ENCODE measurements around the gene MPV17L2.
A peak's percentile ranks its signal among the peaks of the same experiment; 100 is the strongest.
"Not testable (repeated sequence)": the region's sequence is repeated elsewhere in the genome, so short reads cannot be mapped to it uniquely, and the experiment has no call there.

MPV17L2 gene

DNA sequence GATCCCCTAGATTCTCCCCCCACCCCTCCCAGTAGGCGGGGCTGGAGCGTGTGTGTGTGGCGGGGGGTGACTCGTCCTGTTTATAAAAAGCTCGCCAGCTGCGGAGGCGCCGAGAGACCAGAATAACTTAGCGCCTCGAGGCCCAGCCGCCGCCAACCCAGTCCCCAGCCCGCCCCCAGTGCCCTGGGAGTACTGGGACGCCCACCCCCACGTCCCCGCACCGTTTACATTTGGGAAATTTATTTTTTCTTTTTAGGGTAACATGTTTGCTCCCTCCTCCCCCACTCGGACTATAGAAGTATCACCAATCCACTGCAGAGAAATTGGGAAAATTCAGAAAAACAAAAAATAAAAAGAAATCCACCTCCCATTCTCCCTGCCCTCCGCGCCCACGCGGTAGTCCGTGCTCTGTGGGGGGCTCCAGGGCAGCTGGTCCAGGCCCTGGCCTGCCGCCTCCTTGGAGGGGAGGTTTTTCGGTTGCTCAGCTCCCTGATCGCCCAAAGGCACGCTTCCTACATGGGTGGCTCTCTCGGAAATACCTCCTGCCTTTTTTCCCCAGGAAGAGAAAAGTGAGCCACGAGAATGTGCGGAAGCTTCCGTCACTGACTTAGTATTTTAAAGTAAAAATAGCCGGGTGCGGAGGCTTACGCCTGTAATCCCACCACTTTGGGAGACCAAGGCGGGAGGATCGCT is 12.3 kb downstream of the MPV17L2 start:
- ATAC-seq (ENCODE audit: low read depth) (no peak), DNase-seq (ENCODE audit: low spot score in 2 of 2) (peak in 1 of 2 donors; percentile 52)
- Mint-ChIP-seq H3K9me3 (no peaks in the 10 kb centered on the region), H3K4me3 (peak overlapping the region; percentile 93), H3K4me1 (peaks cover 16% of the 10 kb centered on the region), H3K27ac (peak overlapping the region; percentile 94), H3K27me3 (peaks cover 1% of the 10 kb centered on the region), H3K36me3 (peaks cover 2% of the 10 kb centered on the region)

DNA sequence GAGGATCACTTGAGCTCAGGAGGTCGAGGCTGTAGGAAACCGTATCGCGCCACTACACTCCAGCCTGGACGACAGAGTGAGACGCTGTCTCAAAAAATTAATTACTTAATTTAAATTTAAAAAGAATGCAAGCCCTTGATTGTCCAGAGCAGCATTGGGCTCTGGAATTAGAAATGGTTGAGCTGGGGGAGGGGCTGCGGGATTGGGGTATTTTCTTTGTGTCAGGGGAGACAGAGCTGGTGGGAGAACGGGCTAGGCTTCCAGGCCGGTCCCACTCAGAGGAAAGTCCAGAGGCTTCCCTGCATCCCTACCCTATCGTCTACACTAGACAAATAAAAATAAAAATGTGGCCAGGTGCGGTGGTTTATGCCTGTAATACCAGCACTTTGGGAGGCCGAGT is 13.0 kb downstream of the MPV17L2 start:
- ATAC-seq (ENCODE audit: low read depth) (no peak), DNase-seq (ENCODE audit: low spot score in 2 of 2) (no peak)
- H3K4me1 Mint-ChIP-seq = peaks cover 16% of the 10 kb centered on the region
- peaks cover 1% of the 10 kb centered on the region for H3K27me3 Mint-ChIP-seq
- H3K9me3 Mint-ChIP-seq = no peaks in the 10 kb centered on the region
- no peak overlapping the region for H3K27ac Mint-ChIP-seq
- peaks cover 2% of the 10 kb centered on the region for H3K36me3 Mint-ChIP-seq
- no peak overlapping the region for H3K4me3 Mint-ChIP-seq

DNA sequence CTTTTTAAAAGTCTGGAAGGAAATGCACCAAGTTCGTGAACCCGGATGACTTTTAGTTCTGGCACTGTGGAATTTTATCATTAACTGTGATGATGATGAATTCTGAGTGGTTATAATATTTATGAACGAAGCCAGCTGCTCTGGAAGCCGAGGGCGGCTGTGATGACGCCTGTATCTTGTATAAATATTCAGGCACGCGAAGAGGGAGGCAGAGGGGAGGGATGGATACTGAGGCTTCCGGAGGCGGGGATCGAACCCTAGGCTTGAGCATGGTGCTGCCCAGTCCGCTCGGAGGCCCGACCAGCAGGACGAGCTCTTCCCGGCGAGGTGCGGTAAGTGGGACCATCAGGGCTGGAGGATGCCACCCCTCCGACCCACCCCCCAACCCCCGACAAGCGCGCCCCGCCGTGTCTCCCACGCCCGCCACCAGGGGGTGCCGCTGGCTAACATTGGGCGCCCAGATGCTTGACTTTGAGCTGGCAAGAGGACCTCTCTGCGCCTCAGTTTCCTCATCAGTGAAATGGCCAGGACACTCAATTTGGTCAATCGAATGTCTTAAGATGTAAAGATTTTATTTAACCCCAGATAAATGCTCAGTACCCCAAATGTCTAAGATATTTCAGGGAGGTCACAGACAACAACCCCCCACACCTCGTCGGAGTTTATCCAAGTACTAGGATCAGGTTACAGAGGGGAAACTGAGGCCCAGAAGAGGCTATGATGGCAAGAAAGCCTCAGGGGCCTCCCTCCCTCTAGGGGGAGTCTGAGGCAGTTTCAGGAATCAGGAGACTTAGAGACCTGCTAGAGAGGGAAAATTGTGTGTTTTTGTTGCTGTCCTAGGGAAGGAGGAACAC is 15.3 kb downstream of the MPV17L2 start:
- no peaks in the 10 kb centered on the region for H3K36me3 Mint-ChIP-seq
- ATAC-seq (ENCODE audit: low read depth) = no peak
- peaks cover 1% of the 10 kb centered on the region for H3K27me3 Mint-ChIP-seq
- H3K27ac Mint-ChIP-seq = no peak overlapping the region
- peaks cover 3% of the 10 kb centered on the region for H3K4me1 Mint-ChIP-seq
- no peaks in the 10 kb centered on the region for H3K9me3 Mint-ChIP-seq
- H3K4me3 Mint-ChIP-seq = no peak overlapping the region
- peak; percentile 42 to 61 for DNase-seq (ENCODE audit: low spot score in 2 of 2)

- not testable (repeated sequence) for H3K27me3 Mint-ChIP-seq; H3K4me1 Mint-ChIP-seq; H3K4me3 Mint-ChIP-seq; H3K9me3 Mint-ChIP-seq; H3K36me3 Mint-ChIP-seq; DNase-seq (ENCODE audit: low spot score in 2 of 2); ATAC-seq (ENCODE audit: low read depth); H3K27ac Mint-ChIP-seq
Observed at GRCh38 chr19:18209912-18210311, 16.9 kb downstream of the MPV17L2 start.

- Mint-ChIP-seq H3K36me3 (no peaks in the 10 kb centered on the region), H3K4me3 (no peak overlapping the region), H3K9me3 (no peaks in the 10 kb centered on the region), H3K27me3 (peaks cover 4% of the 10 kb centered on the region), H3K27ac (no peak overlapping the region), H3K4me1 (peaks cover 2% of the 10 kb centered on the region)
- ATAC-seq (ENCODE audit: low read depth) (no peak), DNase-seq (ENCODE audit: low spot score in 2 of 2) (no peak)
Observed at GRCh38 chr19:18211683-18212082, 18.7 kb downstream of the MPV17L2 start.

DNA sequence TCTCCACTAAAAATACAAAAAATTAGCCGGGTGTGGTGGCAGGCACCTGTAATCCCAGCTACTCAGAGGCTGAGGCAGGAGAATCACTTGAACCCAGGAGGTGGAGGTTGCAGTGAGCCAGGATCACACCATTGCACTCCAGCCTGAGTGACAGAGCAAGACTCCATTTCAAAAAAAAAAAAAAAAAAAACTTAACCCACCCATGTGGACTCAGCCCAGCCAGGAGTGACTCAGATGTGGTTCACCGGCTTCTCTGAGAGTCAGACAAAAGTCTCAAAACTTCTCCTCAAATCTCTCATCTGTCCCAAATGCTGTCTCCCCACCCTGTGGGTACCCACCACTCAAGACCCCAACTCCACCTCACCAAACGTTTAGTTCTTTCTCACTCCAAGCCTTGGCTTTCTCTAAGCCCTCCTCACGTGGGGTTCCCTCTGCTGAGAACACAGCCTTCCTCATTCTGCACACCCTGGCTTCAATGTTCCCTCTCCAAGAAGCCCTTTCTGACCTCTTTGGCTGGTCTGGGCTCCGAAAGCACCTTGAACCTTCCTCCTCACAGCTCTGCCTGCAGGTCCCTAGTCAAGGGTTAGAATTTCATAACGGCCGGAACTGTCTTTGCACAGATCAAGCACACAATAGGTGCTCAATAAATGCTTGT is 21.9 kb downstream of the MPV17L2 start:
- DNase-seq (ENCODE audit: low spot score in 2 of 2) = no peak
- peaks cover 2% of the 10 kb centered on the region for H3K4me1 Mint-ChIP-seq
- H3K4me3 Mint-ChIP-seq = no peak overlapping the region
- ATAC-seq (ENCODE audit: low read depth) = no peak
- no peaks in the 10 kb centered on the region for H3K36me3 Mint-ChIP-seq
- peaks cover 5% of the 10 kb centered on the region for H3K27me3 Mint-ChIP-seq
- H3K27ac Mint-ChIP-seq = no peak overlapping the region
- no peaks in the 10 kb centered on the region for H3K9me3 Mint-ChIP-seq

- Mint-ChIP-seq H3K9me3 (no peaks in the 10 kb centered on the region), H3K27ac (no peak overlapping the region), H3K4me3 (no peak overlapping the region), H3K4me1 (peaks cover 3% of the 10 kb centered on the region), H3K27me3 (peaks cover 11% of the 10 kb centered on the region), H3K36me3 (no peaks in the 10 kb centered on the region)
- DNase-seq (ENCODE audit: low spot score in 2 of 2) (no peak), ATAC-seq (ENCODE audit: low read depth) (no peak)
Observed at GRCh38 chr19:18216789-18217188, 23.8 kb downstream of the MPV17L2 start.

- peaks cover 11% of the 10 kb centered on the region for H3K27me3 Mint-ChIP-seq
- no peaks in the 10 kb centered on the region for H3K9me3 Mint-ChIP-seq
- no peak overlapping the region for H3K4me3 Mint-ChIP-seq
- no peak overlapping the region for H3K27ac Mint-ChIP-seq
- no peaks in the 10 kb centered on the region for H3K36me3 Mint-ChIP-seq
- DNase-seq (ENCODE audit: low spot score in 2 of 2) = no peak
- ATAC-seq (ENCODE audit: low read depth) = peak; percentile 49
- H3K4me1 Mint-ChIP-seq = peaks cover 3% of the 10 kb centered on the region
Observed at GRCh38 chr19:18218159-18218558, 25.1 kb downstream of the MPV17L2 start.

DNA sequence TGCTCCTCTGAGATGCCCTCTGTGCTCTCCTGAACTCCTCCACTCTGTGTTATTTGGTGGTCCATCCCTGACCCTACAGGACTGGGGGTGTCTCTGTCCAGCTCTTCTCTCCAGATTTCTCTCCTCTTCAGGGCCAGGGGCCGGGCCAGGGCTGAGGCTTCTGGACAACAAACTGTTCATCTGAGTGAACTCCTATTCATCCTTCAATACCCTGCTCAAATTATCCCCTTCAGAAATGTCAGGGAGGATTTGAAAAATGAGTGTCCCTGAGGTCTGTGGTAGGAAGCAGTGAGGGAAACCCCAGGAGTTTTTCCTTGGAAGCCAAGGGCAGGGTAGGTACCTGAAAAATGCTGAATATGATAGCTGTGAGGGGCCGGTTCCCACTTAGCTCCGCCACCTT is 25.6 kb downstream of the MPV17L2 start:
- H3K4me3 Mint-ChIP-seq = no peak overlapping the region
- H3K4me1 Mint-ChIP-seq = peaks cover 3% of the 10 kb centered on the region
- no peaks in the 10 kb centered on the region for H3K9me3 Mint-ChIP-seq
- H3K27ac Mint-ChIP-seq = no peak overlapping the region
- H3K36me3 Mint-ChIP-seq = no peaks in the 10 kb centered on the region
- DNase-seq (ENCODE audit: low spot score in 2 of 2) (no peak), ATAC-seq (ENCODE audit: low read depth) (no peak)
- H3K27me3 Mint-ChIP-seq = peaks cover 14% of the 10 kb centered on the region

DNA sequence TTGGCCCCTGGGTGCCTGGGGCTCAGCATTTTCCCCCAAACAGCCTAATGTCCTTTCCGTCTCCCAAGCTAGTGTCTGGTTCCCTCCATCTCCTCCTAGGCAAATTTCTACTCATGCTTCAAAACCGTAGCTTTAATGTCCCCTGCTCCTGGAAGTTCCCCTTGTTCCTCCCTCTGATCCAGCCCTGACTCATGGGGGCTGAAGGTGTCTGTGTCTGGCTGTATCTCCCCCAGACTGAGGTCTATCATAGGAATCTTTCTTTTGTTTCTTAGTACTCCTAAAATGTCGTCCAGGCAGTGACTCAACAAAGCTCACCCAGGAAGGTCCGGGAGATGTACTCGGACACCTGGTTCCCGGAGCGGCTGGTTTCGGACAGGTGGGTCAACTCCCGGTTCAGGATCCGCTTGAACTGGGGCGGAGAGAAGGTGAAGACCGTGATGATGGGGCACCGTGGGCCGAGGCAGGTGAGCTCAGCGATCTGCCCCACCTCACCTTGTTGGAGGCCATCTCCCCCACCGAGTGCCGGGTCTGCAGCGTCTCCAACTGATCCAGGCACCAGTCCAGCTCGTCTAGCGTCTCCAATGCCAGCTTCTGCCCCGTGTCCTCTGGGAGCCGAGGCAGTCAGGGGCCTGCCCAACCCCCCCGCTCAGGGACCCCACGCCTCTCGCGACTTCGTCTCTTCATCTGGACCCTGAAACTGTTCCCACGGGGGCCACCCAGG is 27.1 kb downstream of the MPV17L2 start:
- no peak overlapping the region for H3K4me3 Mint-ChIP-seq
- DNase-seq (ENCODE audit: low spot score in 2 of 2) = no peak
- H3K4me1 Mint-ChIP-seq = peaks cover 11% of the 10 kb centered on the region
- H3K27me3 Mint-ChIP-seq = peaks cover 20% of the 10 kb centered on the region
- no peak overlapping the region for H3K27ac Mint-ChIP-seq
- no peaks in the 10 kb centered on the region for H3K9me3 Mint-ChIP-seq
- no peaks in the 10 kb centered on the region for H3K36me3 Mint-ChIP-seq
- ATAC-seq (ENCODE audit: low read depth) = no peak

DNA sequence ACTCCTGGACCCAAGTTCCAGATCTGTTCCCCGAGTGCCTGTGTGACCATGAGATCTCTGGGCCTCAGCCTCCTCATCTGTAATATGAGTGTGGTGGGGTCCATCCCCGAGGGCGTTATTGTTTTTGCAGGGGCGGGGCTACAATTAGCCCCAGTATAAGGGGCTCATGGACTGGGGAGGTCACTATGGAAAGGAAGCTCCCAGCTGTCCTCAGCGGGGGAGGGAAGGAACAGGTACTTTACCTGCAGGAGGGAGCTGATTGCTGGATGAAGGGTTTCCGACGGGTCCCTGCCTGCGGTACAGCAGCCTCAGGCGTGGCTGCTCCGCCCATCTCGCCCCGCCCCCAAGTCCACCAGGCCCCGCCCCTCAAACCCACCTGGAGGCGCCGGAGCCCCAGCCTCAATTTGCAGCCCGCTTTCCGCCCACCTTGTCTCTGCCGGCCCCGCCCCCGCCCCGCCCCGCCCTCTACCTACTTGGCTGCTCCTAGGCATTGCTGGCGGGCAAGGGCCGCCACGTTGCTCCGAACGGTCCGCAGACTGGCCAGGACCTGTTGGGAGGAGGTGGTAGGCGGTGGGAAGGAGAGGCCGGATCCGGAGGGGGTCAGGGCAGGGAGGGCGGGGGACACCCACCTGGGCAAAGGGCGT is 27.7 kb downstream of the MPV17L2 start:
- no peak for ATAC-seq (ENCODE audit: low read depth)
- Mint-ChIP-seq H3K36me3 (no peaks in the 10 kb centered on the region), H3K27me3 (peaks cover 22% of the 10 kb centered on the region), H3K27ac (no peak overlapping the region), H3K9me3 (no peaks in the 10 kb centered on the region), H3K4me1 (peaks cover 17% of the 10 kb centered on the region), H3K4me3 (no peak overlapping the region)
- DNase-seq (ENCODE audit: low spot score in 2 of 2) = no peak

GRCh38 chr19:18221815-18222725 is 29.1 kb downstream of the MPV17L2 start:
- no peak overlapping the region for H3K4me3 Mint-ChIP-seq
- no peak overlapping the region for H3K27ac Mint-ChIP-seq
- peaks cover 27% of the 10 kb centered on the region for H3K27me3 Mint-ChIP-seq
- DNase-seq (ENCODE audit: low spot score in 2 of 2) (no peak), ATAC-seq (ENCODE audit: low read depth) (no peak)
- H3K4me1 Mint-ChIP-seq = peaks cover 20% of the 10 kb centered on the region
- H3K36me3 Mint-ChIP-seq = no peaks in the 10 kb centered on the region
- no peaks in the 10 kb centered on the region for H3K9me3 Mint-ChIP-seq
